Fibroblast of lung (primary cell): Measurements from ENCODE around the gene TCF12. TPM values are rescaled to one million over a fixed set of nuclear protein-coding genes. Genes with fewer than 3 reads are reported as not detected.

Experiments used
- DNase-seq, 2 donors: peaks; one replicate each; pipeline versions ENCODE4 v3.0.0 to v3.0.0-alpha.2; 2010; ENCODE audit warnings: low read depth in 2 of 2
- H2AFZ ChIP-seq: 2 replicates; pipeline ENCODE4 v1.5.1; 2012; ENCODE audit warnings: low read length, control low read depth, inconsistent platforms
- H3K27ac ChIP-seq: 2 replicates; pipeline ENCODE4 v1.5.1; 2011; ENCODE audit warnings: low read length, control low read depth; ENCODE audit not compliant: insufficient read depth
- H3K27me3 ChIP-seq: 2 replicates; pipeline ENCODE4 v1.5.1; 2011; ENCODE audit warnings: mild to moderate bottlenecking, low read length; ENCODE audit not compliant: control insufficient read depth, insufficient read depth
- H3K36me3 ChIP-seq: 2 replicates; pipeline ENCODE4 v1.5.1; 2011; ENCODE audit warnings: low read length; ENCODE audit not compliant: control insufficient read depth, insufficient read depth
- H3K4me1 ChIP-seq: 2 replicates; pipeline ENCODE4 v1.5.1; 2011; ENCODE audit warnings: low read length; ENCODE audit not compliant: control insufficient read depth, insufficient read depth; ENCODE audit errors: extremely low read depth
- H3K4me2 ChIP-seq: 2 replicates; pipeline ENCODE4 v1.5.1; 2011; ENCODE audit warnings: low read length, control low read depth; ENCODE audit not compliant: insufficient read depth; ENCODE audit errors: extremely low read depth
- H3K4me3 ChIP-seq, 4 experiments: fragments of 200-600 bp in 1 of 4; sonication (generic) in 1 of 4; replicated peaks in 1 of 4; 2 replicates each; pipeline ENCODE4 v1.5.1; 2011 to 2016; ENCODE audit warnings: low read length in 4 of 4, low read depth in 3 of 4, mild to moderate bottlenecking in 3 of 4, control low read depth in 2 of 4, inconsistent platforms in 1 of 4, mixed read lengths in 1 of 4; ENCODE audit not compliant: insufficient read depth in 1 of 4; ENCODE audit errors: control extremely low read depth in 1 of 4
- H3K79me2 ChIP-seq: 2 replicates; pipeline ENCODE4 v1.5.1; 2012; ENCODE audit warnings: mild to moderate bottlenecking, low read length, inconsistent platforms; ENCODE audit not compliant: control insufficient read depth, insufficient read depth
- H3K9ac ChIP-seq: 2 replicates; pipeline ENCODE4 v1.5.1; 2011; ENCODE audit warnings: mild to moderate bottlenecking, low read length, control low read depth; ENCODE audit not compliant: insufficient read depth
- H3K9me3 ChIP-seq: 2 replicates; pipeline ENCODE4 v1.5.1; 2012; ENCODE audit warnings: low read depth, low read length; ENCODE audit not compliant: control insufficient read depth, insufficient read depth
- H4K20me1 ChIP-seq: 2 replicates; pipeline ENCODE4 v1.5.1; 2011; ENCODE audit warnings: low read length; ENCODE audit not compliant: control insufficient read depth, insufficient read depth; ENCODE audit errors: extremely low read depth
- EZH2 ChIP-seq: IDR thresholded peaks from 2 replicates; pipeline ENCODE4 v1.5.1; 2012; ENCODE audit warnings: low read length, control low read depth, mild to moderate bottlenecking; ENCODE audit errors: missing control alignments
- polyA plus RNA-seq, 2 donors: library from polyadenylated mRNA; depleted of rRNA in 1 of 2; stranded (reverse) in 1 of 2; unstranded in 1 of 2; fragments of >200 nt; gene quantifications; 2 replicates each; pipeline ENCODE4 v1.2.1, GENCODE V29; 2011 to 2012; ENCODE audit warnings: missing spikeins in 1 of 2
- total RNA-seq: library from RNA; depleted of rRNA; stranded (reverse); fragments of >200 nt; gene quantifications from 2 replicates; pipeline ENCODE4 v1.2.1, GENCODE V29; 2014
- TF ChIP-seq, protein P1 (sequence below), 2 donors: IDR thresholded peaks in 1 of 2; conservative IDR thresholded peaks in 1 of 2; 1 replicate in 1 of 2; 2 replicates in 1 of 2; pipeline ENCODE4 v1.5.1; 2011 to 2012; ENCODE audit warnings: low read length in 2 of 2, control low read depth in 1 of 2, inconsistent platforms in 1 of 2, low read depth in 1 of 2, mild to moderate bottlenecking in 1 of 2

The TCF12 gene
- total and polyA plus RNA-seq, 2 donors (not counting 1 experiment from before 2014, with no cell fraction given): 105 to 232 TPM

DNA sequence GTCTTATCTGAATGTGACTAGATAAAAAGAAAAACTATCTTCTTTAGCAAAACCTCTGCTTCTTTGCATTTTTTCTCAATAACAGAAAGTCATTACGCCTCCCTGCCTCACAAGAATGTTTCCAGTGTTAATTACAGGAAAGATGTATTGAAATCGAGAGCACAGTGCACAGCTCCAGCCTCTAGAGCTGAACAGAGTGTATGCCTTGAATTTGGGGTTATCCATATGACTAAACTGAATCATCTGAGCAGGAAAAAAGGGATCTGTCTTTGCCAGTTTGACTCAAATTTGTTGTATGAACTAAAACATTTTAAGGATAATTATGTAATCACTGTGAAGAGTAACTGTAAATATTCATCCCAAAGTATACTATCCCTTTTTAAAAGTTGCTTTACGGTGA lies 308.7 kb downstream of the TCF12 start:
- TF ChIP-seq EZH2: no peak
- TF ChIP-seq, protein P1, sequence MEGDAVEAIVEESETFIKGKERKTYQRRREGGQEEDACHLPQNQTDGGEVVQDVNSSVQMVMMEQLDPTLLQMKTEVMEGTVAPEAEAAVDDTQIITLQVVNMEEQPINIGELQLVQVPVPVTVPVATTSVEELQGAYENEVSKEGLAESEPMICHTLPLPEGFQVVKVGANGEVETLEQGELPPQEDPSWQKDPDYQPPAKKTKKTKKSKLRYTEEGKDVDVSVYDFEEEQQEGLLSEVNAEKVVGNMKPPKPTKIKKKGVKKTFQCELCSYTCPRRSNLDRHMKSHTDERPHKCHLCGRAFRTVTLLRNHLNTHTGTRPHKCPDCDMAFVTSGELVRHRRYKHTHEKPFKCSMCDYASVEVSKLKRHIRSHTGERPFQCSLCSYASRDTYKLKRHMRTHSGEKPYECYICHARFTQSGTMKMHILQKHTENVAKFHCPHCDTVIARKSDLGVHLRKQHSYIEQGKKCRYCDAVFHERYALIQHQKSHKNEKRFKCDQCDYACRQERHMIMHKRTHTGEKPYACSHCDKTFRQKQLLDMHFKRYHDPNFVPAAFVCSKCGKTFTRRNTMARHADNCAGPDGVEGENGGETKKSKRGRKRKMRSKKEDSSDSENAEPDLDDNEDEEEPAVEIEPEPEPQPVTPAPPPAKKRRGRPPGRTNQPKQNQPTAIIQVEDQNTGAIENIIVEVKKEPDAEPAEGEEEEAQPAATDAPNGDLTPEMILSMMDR (conservative IDR thresholded peaks at IDR 0.05 in 1 of 2, IDR thresholded peaks at IDR 0.05 in 1 of 2; ENCODE audit: low read depth in 1 of 2, low read length in 2 of 2): no peak
- no peak overlapping the region for H3K27ac ChIP-seq
- peak overlapping the region in 1 of 4 experiments; percentile 6 for H3K4me3 ChIP-seq
- H3K27me3 ChIP-seq: no peaks in the 10 kb centered on the region
- no peaks in the 10 kb centered on the region for H3K4me1 ChIP-seq
- H3K9me3 ChIP-seq: no peaks in the 10 kb centered on the region
- peak in 1 of 2 donors; percentile 57 for DNase-seq
- H3K9ac ChIP-seq: no peak overlapping the region
- no peak overlapping the region for H2AFZ ChIP-seq
- H3K4me2 ChIP-seq: peak overlapping the region; percentile 81
- H3K36me3 ChIP-seq: peaks cover under 1% of the 10 kb centered on the region
- H3K79me2 ChIP-seq: peaks cover 79% of the 10 kb centered on the region
- H4K20me1 ChIP-seq: no peaks in the 10 kb centered on the region

- Histone ChIP-seq H3K4me3 (peak overlapping the region in 1 of 4 experiments; percentile 3), H3K27me3 (no peaks in the 10 kb centered on the region), H3K27ac (peak overlapping the region; percentile 35), H3K79me2 (peaks cover 77% of the 10 kb centered on the region), H2AFZ (no peak overlapping the region), H3K9me3 (no peaks in the 10 kb centered on the region), H3K4me1 (no peaks in the 10 kb centered on the region), H4K20me1 (no peaks in the 10 kb centered on the region), H3K4me2 (peak overlapping the region; percentile 81), H3K36me3 (peaks cover 4% of the 10 kb centered on the region), H3K9ac (no peak overlapping the region)
- TF ChIP-seq, protein P1 (conservative IDR thresholded peaks at IDR 0.05 in 1 of 2, IDR thresholded peaks at IDR 0.05 in 1 of 2; ENCODE audit: low read depth in 1 of 2, low read length in 2 of 2): no peak
- no peak for TF ChIP-seq EZH2
- peak; percentile 82 to 93 for DNase-seq
Observed at GRCh38 chr15:57227899-57228298, 309.5 kb downstream of the TCF12 start.

DNA sequence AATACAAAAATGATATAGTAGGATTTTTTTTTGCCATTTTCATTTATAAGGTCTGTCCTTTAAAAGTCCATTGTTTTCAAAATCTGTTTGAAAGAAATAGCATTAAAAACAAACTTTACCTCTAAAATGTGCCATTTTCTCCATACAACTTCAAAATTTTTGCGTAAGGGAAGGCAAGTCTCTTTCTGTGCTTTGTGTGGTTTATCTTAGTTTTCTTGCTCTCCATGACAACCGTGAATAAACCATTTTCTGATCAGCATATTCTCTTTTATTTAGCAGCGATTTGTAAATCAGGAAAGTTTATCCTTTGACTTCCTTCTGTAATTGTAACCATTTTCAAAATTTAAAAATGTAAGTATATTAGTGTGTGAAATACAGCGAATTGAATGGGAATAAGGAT lies 310.0 kb downstream of the TCF12 start:
- Histone ChIP-seq H3K4me2 (peak overlapping the region; percentile 81), H3K9ac (no peak overlapping the region), H3K79me2 (peaks cover 74% of the 10 kb centered on the region), H4K20me1 (no peaks in the 10 kb centered on the region), H3K36me3 (peaks cover 8% of the 10 kb centered on the region), H2AFZ (no peak overlapping the region), H3K4me1 (no peaks in the 10 kb centered on the region), H3K9me3 (no peaks in the 10 kb centered on the region), H3K4me3 (peak overlapping the region in 2 of 4 experiments; percentile 2 to 3), H3K27me3 (no peaks in the 10 kb centered on the region), H3K27ac (peak overlapping the region; percentile 35)
- TF ChIP-seq, protein P1 (conservative IDR thresholded peaks at IDR 0.05 in 1 of 2, IDR thresholded peaks at IDR 0.05 in 1 of 2; ENCODE audit: low read depth in 1 of 2, low read length in 2 of 2): no peak
- TF ChIP-seq EZH2: no peak
- DNase-seq: peak in 1 of 2 donors; percentile 20
